ENCODE results near the gene CTIF. TPM values are rescaled to one million over a fixed set of nuclear protein-coding genes. Genes with fewer than 3 reads are reported as not detected.

CTIF gene
- total RNA-seq, 2 experiments from 2014 or later = 0.06 to 0.38 TPM

DNA sequence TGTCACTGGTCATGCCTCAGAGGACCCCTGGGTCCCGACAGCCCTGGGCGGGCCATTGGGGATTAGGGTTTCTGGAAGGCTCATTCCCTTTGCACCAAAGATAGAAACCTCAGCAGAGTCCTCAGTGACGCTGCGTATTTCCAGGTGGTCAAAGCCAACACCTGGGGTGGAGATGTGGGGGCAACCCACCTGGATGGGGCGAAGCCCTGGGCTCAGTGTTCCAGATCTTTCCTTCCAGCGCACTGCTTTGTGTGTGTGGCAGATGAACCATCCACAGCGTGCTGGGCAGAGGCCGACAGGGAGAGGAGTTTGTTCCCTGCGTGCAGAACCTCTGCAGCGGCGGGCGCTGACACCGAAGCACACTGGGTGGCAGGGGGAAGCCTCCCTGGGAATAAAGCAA is 143.9 kb downstream of the CTIF start:
- Histone ChIP-seq H3K4me3 (ENCODE audit: low read depth, low read length, poor library complexity, severe bottlenecking) (no peak overlapping the region), H3K4me2 (ENCODE audit: low read length) (no peak overlapping the region), H3K27ac (ENCODE audit: low read depth, low read length, poor library complexity, severe bottlenecking) (no peak overlapping the region), H3K36me3 (ENCODE audit: insufficient read depth, low read length) (no peaks in the 10 kb centered on the region), H3K4me1 (ENCODE audit: insufficient read depth, low read length, poor library complexity, severe bottlenecking) (no peaks in the 10 kb centered on the region), H3K79me2 (ENCODE audit: insufficient read depth, low read depth, low read length) (no peaks in the 10 kb centered on the region), H3K9me3 (ENCODE audit: low read length) (no peaks in the 10 kb centered on the region), H2AFZ (ENCODE audit: low read length) (no peak overlapping the region), H4K20me1 (ENCODE audit: insufficient read depth, low read length) (no peaks in the 10 kb centered on the region), H3K9me2 (ENCODE audit: insufficient read depth, low read length) (no peaks in the 10 kb centered on the region)
- intact Hi-C loops (cut with micrococcal nuclease; ENCODE audit: unreplicated experiment) = no loop called here
- ChIA-PET CTCF (ENCODE audit: unreplicated experiment) (no interaction called here), POLR2A (no interaction called here)
- TF ChIP-seq EZH2phosphoT487 (IDR thresholded peaks at IDR 0.05; ENCODE audit: borderline replicate concordance, low read depth, low read length) = no peak
- TF ChIP-seq, protein P1, sequence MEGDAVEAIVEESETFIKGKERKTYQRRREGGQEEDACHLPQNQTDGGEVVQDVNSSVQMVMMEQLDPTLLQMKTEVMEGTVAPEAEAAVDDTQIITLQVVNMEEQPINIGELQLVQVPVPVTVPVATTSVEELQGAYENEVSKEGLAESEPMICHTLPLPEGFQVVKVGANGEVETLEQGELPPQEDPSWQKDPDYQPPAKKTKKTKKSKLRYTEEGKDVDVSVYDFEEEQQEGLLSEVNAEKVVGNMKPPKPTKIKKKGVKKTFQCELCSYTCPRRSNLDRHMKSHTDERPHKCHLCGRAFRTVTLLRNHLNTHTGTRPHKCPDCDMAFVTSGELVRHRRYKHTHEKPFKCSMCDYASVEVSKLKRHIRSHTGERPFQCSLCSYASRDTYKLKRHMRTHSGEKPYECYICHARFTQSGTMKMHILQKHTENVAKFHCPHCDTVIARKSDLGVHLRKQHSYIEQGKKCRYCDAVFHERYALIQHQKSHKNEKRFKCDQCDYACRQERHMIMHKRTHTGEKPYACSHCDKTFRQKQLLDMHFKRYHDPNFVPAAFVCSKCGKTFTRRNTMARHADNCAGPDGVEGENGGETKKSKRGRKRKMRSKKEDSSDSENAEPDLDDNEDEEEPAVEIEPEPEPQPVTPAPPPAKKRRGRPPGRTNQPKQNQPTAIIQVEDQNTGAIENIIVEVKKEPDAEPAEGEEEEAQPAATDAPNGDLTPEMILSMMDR (conservative IDR thresholded peaks at IDR 0.05; ENCODE audit: low read length) = no peak
- no TSS peak for BruUV-seq (replicated peaks)
- DNase-seq (ENCODE audit: low spot score) = no peak

DNA sequence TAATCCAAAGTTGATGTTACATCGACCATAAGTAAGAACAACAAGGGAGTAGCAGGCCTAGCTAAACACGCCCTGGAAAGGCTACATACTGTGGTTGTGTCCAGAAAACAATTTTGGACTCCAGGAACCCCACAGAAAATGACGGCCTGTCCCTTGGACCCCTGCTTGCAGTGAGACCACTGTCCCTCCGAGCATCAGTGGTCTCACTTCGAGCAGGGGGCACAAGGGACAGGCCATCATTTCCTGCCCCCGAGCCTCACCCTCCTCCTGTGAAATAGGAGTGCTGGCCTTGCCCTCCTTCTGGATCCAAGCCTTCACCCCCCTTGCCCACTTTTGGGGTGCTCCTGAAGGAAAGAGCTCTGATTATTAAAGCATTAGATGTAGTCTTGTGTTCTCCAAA is 144.4 kb downstream of the CTIF start:
- Histone ChIP-seq H3K9me3 (ENCODE audit: low read length) (no peaks in the 10 kb centered on the region), H2AFZ (ENCODE audit: low read length) (no peak overlapping the region), H3K9me2 (ENCODE audit: insufficient read depth, low read length) (no peaks in the 10 kb centered on the region), H3K27ac (ENCODE audit: low read depth, low read length, poor library complexity, severe bottlenecking) (no peak overlapping the region), H3K79me2 (ENCODE audit: insufficient read depth, low read depth, low read length) (no peaks in the 10 kb centered on the region), H3K4me2 (ENCODE audit: low read length) (no peak overlapping the region), H3K4me3 (ENCODE audit: low read depth, low read length, poor library complexity, severe bottlenecking) (no peak overlapping the region), H4K20me1 (ENCODE audit: insufficient read depth, low read length) (no peaks in the 10 kb centered on the region), H3K4me1 (ENCODE audit: insufficient read depth, low read length, poor library complexity, severe bottlenecking) (no peaks in the 10 kb centered on the region), H3K36me3 (ENCODE audit: insufficient read depth, low read length) (no peaks in the 10 kb centered on the region)
- CTCF ChIA-PET (ENCODE audit: unreplicated experiment) = no interaction called here
- no TSS peak for BruUV-seq (replicated peaks)
- TF ChIP-seq, protein P1 (conservative IDR thresholded peaks at IDR 0.05; ENCODE audit: low read length) = no peak
- TF ChIP-seq EZH2phosphoT487 (IDR thresholded peaks at IDR 0.05; ENCODE audit: borderline replicate concordance, low read depth, low read length) = no peak
- POLR2A ChIA-PET = interaction anchor here (0.7 kb wide), 1 partner anchor 594 kb away, joined by 3 read pairs; no protein-coding TSS in a partner anchor
- no peak for DNase-seq (ENCODE audit: low spot score)
- intact Hi-C loops (cut with micrococcal nuclease; ENCODE audit: unreplicated experiment) = no loop called here

DNA sequence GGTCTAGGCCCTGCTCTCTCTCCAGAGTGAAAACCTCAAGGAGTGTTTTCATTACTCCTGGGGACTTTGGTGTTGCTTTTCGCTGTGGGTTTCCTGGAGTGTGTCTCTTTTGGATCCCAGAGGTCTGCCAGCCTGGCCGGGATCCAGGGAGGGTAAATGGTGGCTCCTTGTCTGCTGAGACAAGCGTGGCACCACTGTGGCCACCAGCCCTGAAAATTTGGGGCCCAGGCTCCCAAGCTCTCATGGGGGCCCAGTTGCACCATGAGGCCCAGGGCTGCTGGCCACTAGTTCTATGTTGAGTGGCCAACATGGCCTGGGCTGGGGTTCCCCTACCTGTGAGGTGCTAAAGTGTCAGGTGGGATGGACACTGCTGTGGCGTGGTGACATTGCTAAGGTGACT is 144.8 kb downstream of the CTIF start:
- Histone ChIP-seq H4K20me1 (ENCODE audit: insufficient read depth, low read length) (no peaks in the 10 kb centered on the region), H3K4me1 (ENCODE audit: insufficient read depth, low read length, poor library complexity, severe bottlenecking) (no peaks in the 10 kb centered on the region), H3K36me3 (ENCODE audit: insufficient read depth, low read length) (no peaks in the 10 kb centered on the region), H3K4me3 (ENCODE audit: low read depth, low read length, poor library complexity, severe bottlenecking) (no peak overlapping the region), H3K79me2 (ENCODE audit: insufficient read depth, low read depth, low read length) (no peaks in the 10 kb centered on the region), H2AFZ (ENCODE audit: low read length) (no peak overlapping the region), H3K4me2 (ENCODE audit: low read length) (no peak overlapping the region), H3K9me2 (ENCODE audit: insufficient read depth, low read length) (no peaks in the 10 kb centered on the region), H3K9me3 (ENCODE audit: low read length) (no peaks in the 10 kb centered on the region), H3K27ac (ENCODE audit: low read depth, low read length, poor library complexity, severe bottlenecking) (no peak overlapping the region)
- no TSS peak for BruUV-seq (replicated peaks)
- POLR2A ChIA-PET = interaction anchor here (0.7 kb wide), 1 partner anchor 594 kb away, joined by 3 read pairs; no protein-coding TSS in a partner anchor
- intact Hi-C loops (cut with micrococcal nuclease; ENCODE audit: unreplicated experiment) = no loop called here
- CTCF ChIA-PET (ENCODE audit: unreplicated experiment) = no interaction called here
- TF ChIP-seq EZH2phosphoT487 (IDR thresholded peaks at IDR 0.05; ENCODE audit: borderline replicate concordance, low read depth, low read length) = no peak
- TF ChIP-seq, protein P1 (conservative IDR thresholded peaks at IDR 0.05; ENCODE audit: low read length) = no peak
- no peak for DNase-seq (ENCODE audit: low spot score)

Data from OCI-LY7 (cell line).